ENCODE results near the gene MTA2. TPM values are rescaled to one million over a fixed set of nuclear protein-coding genes. Genes with fewer than 3 reads are reported as not detected.
"Not testable (repeated sequence)": the region's sequence is repeated elsewhere in the genome, so short reads cannot be mapped to it uniquely, and the experiment has no call there.

MTA2 gene
- total RNA-seq, 1 donor from 2014 or later, result 91.6 TPM

DNA sequence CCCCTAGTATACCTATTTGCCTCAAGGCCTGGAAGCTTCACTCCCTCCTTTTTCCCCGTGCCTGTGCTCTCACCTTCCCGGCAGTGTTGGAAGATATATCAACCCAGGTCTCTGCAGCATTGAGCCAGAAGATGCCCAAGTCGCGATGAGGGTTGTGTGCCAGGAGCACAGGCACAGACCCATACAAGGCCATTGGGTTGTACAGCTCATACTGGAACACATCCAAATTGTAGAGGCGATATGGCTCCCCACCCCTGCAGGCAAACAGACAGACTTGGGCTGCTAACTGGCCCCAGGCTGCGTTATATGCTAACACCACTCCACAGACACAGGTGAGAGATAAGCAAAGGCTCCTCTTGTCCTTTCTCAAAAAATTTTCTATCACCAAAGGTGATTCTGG lies 30.8 kb upstream of the MTA2 start:
- no peaks in the 10 kb centered on the region for H3K9me3 Mint-ChIP-seq (ENCODE audit: unreplicated experiment)
- no peaks in the 10 kb centered on the region for H3K4me1 Mint-ChIP-seq (ENCODE audit: unreplicated experiment)
- H3K36me3 Mint-ChIP-seq (ENCODE audit: unreplicated experiment), result peaks cover 62% of the 10 kb centered on the region
- H3K4me3 Mint-ChIP-seq (ENCODE audit: unreplicated experiment), result no peak overlapping the region
- H3K27ac Mint-ChIP-seq (ENCODE audit: unreplicated experiment), result no peak overlapping the region
- TF ChIP-seq, protein P1, sequence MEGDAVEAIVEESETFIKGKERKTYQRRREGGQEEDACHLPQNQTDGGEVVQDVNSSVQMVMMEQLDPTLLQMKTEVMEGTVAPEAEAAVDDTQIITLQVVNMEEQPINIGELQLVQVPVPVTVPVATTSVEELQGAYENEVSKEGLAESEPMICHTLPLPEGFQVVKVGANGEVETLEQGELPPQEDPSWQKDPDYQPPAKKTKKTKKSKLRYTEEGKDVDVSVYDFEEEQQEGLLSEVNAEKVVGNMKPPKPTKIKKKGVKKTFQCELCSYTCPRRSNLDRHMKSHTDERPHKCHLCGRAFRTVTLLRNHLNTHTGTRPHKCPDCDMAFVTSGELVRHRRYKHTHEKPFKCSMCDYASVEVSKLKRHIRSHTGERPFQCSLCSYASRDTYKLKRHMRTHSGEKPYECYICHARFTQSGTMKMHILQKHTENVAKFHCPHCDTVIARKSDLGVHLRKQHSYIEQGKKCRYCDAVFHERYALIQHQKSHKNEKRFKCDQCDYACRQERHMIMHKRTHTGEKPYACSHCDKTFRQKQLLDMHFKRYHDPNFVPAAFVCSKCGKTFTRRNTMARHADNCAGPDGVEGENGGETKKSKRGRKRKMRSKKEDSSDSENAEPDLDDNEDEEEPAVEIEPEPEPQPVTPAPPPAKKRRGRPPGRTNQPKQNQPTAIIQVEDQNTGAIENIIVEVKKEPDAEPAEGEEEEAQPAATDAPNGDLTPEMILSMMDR (IDR thresholded peaks at IDR 0.05), result no peak
- no peaks in the 10 kb centered on the region for H3K27me3 Mint-ChIP-seq (ENCODE audit: unreplicated experiment)
- DNase-seq (ENCODE audit: extremely low spot score, unreplicated experiment), result no peak

DNA sequence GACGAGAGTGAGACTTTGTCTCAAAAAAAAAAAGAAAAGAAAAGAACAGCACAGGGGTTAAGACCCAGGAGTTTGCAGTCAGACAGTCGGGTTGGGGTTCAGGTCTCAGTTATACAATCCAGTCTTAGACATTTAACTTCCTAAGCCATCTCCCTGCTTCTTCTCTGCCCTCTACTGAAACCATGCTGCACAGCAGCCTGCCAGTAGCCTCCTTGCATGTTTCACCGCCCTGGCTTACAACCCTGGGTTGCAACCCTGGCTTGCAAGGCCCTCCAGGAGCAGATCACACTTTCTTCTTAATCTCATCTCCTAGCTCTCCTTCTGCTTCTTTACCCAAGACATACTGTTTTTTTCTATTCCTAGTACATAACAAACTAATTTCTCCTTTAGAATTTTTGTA lies 26.0 kb upstream of the MTA2 start:
- H3K27me3 Mint-ChIP-seq (ENCODE audit: unreplicated experiment), result no peaks in the 10 kb centered on the region
- TF ChIP-seq, protein P1 (IDR thresholded peaks at IDR 0.05), result no peak
- no peaks in the 10 kb centered on the region for H3K9me3 Mint-ChIP-seq (ENCODE audit: unreplicated experiment)
- H3K4me1 Mint-ChIP-seq (ENCODE audit: unreplicated experiment), result no peaks in the 10 kb centered on the region
- H3K27ac Mint-ChIP-seq (ENCODE audit: unreplicated experiment), result no peak overlapping the region
- H3K4me3 Mint-ChIP-seq (ENCODE audit: unreplicated experiment), result no peak overlapping the region
- H3K36me3 Mint-ChIP-seq (ENCODE audit: unreplicated experiment), result peaks cover 55% of the 10 kb centered on the region
- no peak for DNase-seq (ENCODE audit: extremely low spot score, unreplicated experiment)

DNA sequence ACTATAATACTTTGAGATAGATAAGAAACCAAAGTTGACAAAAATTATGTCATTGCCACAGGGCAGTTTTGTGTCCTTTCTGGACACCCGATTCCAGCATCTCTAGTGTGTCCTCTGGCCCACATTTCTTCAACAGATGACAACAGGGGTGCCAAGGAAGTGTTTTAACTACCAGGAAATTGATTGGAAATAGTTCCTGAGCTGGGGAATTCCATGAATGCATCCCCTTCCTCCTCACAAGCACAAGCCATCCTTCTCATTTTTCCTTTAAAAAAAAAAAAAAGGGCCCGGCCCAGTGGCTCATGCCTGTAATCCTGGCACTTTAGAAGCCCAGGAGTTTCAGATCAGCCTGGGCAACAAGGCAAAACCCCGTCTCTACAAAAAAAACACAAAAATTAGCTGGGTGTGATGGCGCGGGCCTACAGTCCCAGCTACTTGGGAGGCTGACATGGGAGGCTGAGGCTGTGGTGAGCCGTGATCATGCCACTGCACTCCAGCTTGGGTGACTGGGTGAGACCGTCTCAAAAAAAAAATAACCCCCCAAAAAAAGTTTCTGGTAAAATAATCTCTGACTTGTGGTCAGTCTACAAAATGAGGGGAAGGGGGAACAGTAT lies 20.9 kb upstream of the MTA2 start:
- peak overlapping the region; percentile 94 for H3K4me3 Mint-ChIP-seq (ENCODE audit: unreplicated experiment)
- TF ChIP-seq, protein P1 (IDR thresholded peaks at IDR 0.05), result no peak
- H3K27ac Mint-ChIP-seq (ENCODE audit: unreplicated experiment), result peak overlapping the region; percentile 99
- peaks cover 20% of the 10 kb centered on the region for H3K36me3 Mint-ChIP-seq (ENCODE audit: unreplicated experiment)
- no peaks in the 10 kb centered on the region for H3K9me3 Mint-ChIP-seq (ENCODE audit: unreplicated experiment)
- H3K27me3 Mint-ChIP-seq (ENCODE audit: unreplicated experiment), result no peaks in the 10 kb centered on the region
- DNase-seq (ENCODE audit: extremely low spot score, unreplicated experiment), result no peak
- H3K4me1 Mint-ChIP-seq (ENCODE audit: unreplicated experiment), result peaks cover 18% of the 10 kb centered on the region

DNA sequence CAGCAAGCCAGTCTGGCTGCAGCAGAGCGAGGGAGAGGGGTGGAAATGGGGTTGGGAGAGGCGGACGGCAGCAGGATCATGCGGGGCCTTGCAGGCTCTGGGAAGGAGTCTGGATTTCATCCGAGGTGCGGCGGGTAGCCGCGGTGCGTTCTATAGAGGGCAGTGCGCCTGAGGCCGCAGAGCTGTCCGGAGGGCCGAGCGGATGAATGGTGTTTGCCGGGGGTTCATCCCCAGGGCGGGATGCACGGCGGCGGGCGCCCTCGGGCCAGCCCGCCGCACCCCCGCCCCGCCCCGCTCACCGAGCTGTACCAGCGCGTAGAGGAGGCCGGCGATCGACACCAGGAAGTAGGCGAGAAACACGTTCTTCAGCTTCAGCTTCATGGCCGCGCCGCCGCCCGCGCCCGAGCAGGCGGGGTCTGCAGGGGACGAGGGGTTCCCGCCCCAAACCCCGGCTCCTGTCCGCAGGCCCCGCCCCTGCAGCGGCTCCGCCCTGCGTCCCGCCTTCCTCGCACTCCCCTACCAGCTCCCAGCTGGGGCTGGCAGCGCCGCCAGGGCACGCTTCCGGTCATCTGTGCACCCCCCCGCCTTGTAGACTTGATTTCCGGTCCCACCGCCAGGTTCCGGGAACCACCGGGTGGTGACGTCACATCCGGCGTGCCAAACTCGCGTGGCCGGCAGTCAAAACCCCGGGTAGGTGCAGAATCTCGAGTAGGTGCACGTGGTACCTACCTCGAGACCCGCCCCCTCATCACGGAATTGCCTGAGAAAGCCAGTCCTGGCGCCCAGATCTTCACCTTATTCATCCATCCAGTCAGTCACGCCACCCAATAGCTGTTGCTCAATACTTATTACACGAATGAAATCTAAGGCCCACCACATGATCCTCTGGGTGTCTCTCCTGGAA lies 20.2 kb upstream of the MTA2 start, which contains the start of gene B3GAT3:
TSS of gene B3GAT3 (minus strand) at position 420 of the 904 bp plus-strand sequence. CDS start at position 381, 39 bp downstream.
- TF ChIP-seq, protein P1 (IDR thresholded peaks at IDR 0.05), result no peak
- peak; percentile 99 for DNase-seq (ENCODE audit: extremely low spot score, unreplicated experiment)
- H3K36me3 Mint-ChIP-seq (ENCODE audit: unreplicated experiment), result peaks cover 16% of the 10 kb centered on the region
- H3K4me3 Mint-ChIP-seq (ENCODE audit: unreplicated experiment), result peak within 1 kb of the TSS; percentile 94
- H3K27me3 Mint-ChIP-seq (ENCODE audit: unreplicated experiment), result no peaks in the 10 kb centered on the region
- H3K4me1 Mint-ChIP-seq (ENCODE audit: unreplicated experiment), result peaks cover 18% of the 10 kb centered on the region
- H3K9me3 Mint-ChIP-seq (ENCODE audit: unreplicated experiment), result no peaks in the 10 kb centered on the region
- peak within 1 kb of the TSS; percentile 99 for H3K27ac Mint-ChIP-seq (ENCODE audit: unreplicated experiment)

DNA sequence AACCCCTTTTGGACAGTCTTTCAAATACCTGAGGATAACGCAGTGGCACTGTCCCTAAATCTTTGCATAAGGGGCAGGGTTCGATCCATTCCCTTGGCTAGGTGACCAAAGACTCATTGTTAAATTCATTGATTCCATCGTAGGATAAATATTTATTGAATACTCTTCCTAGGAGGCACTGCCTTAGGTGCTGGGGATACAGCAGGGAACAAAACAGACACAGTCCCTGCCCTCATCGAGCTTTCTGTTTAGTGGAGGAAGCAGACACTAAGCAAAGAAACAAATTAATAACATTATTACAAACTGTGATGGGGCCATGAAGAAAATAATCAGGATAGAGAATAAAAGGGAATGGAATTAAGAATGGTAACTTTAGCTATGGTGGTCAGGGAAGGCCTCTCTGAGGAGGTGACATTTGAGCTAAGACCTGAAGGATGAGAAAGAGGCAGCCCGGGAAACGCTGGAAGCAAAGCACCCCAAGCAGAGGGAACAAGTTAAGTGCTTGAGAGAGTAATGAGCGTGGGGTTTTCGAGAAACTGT lies 19.4 kb upstream of the MTA2 start:
- peak overlapping the region; percentile 94 for H3K4me3 Mint-ChIP-seq (ENCODE audit: unreplicated experiment)
- H3K27ac Mint-ChIP-seq (ENCODE audit: unreplicated experiment), result peak overlapping the region; percentile 88

DNA sequence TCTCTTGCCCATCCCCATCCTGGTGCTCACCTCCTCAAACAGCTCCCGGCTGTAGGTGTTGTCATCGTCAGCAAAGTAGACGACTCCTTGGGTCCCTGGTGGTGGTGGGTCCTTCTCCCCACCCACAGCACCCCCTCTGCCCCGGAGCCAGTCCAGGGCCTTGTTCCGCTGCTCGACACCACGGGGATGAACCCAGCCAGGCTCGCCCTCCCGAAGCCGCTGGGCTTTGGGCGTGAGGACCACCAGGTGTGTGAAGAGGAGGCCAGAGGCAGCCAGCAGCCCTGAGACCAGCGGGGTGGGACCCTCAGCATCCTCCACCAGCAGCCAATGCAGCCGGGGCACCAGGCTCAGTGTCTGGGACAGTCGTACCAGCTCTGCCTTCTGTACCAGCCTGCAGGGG lies 15.3 kb upstream of the MTA2 start:
- H3K4me1 Mint-ChIP-seq (ENCODE audit: unreplicated experiment), result peaks cover 14% of the 10 kb centered on the region
- DNase-seq (ENCODE audit: extremely low spot score, unreplicated experiment); H3K27ac Mint-ChIP-seq (ENCODE audit: unreplicated experiment); H3K4me3 Mint-ChIP-seq (ENCODE audit: unreplicated experiment); H3K9me3 Mint-ChIP-seq (ENCODE audit: unreplicated experiment); H3K27me3 Mint-ChIP-seq (ENCODE audit: unreplicated experiment); H3K36me3 Mint-ChIP-seq (ENCODE audit: unreplicated experiment): not testable (repeated sequence)

More for the DNA sequence above, 19.4 kb upstream of the MTA2 start:
- Mint-ChIP-seq H3K27me3 (ENCODE audit: unreplicated experiment) (no peaks in the 10 kb centered on the region), H3K4me1 (ENCODE audit: unreplicated experiment) (peaks cover 18% of the 10 kb centered on the region), H3K9me3 (ENCODE audit: unreplicated experiment) (no peaks in the 10 kb centered on the region), H3K36me3 (ENCODE audit: unreplicated experiment) (peaks cover 11% of the 10 kb centered on the region)
- DNase-seq (ENCODE audit: extremely low spot score, unreplicated experiment), result no peak
- TF ChIP-seq, protein P1 (IDR thresholded peaks at IDR 0.05), result no peak

All from osteocyte (in vitro differentiated cells).